HEK293T (cell line): ENCODE results near the gene IL1RL2.

Experiments
- CTCF ChIA-PET: fragments of 350-600 bp; formaldehyde crosslinking; extraction: SDS; loops from one replicate; lab custom pipeline; 2021; ENCODE audit warnings: antibody characterized with exemption, inconsistent platforms; lab: Yijun Ruan, JAX
- POLR2A ChIA-PET: fragments of 350-600 bp; formaldehyde crosslinking; extraction: SDS; loops from one replicate; lab custom pipeline; 2020; ENCODE audit warnings: antibody characterized with exemption, inconsistent platforms; lab: Yijun Ruan, JAX
- DNase-seq: peaks from one replicate; pipeline ENCODE4 v3.0.0; 2012; ENCODE audit warnings: mixed read lengths; ENCODE audit errors: extremely low spot score
- ARNT ChIP-seq: fragments of 450-650 bp; IDR thresholded peaks from 2 replicates; pipeline ENCODE4 v1.6.1; 2017; ENCODE audit warnings: mild to moderate bottlenecking
- BHLHE40 ChIP-seq: fragments of 450-650 bp; IDR thresholded peaks from 2 replicates; pipeline ENCODE4 v1.6.1; 2016; ENCODE audit warnings: mild to moderate bottlenecking, moderate library complexity, borderline replicate concordance
- CTBP1 ChIP-seq: fragments of 450-650 bp; IDR thresholded peaks from 2 replicates; pipeline ENCODE4 v1.6.1; 2016; ENCODE audit warnings: borderline replicate concordance
- ELF4 ChIP-seq: fragments of 450-650 bp; IDR thresholded peaks from 2 replicates; pipeline ENCODE4 v1.6.1; 2017; ENCODE audit warnings: antibody characterized with exemption
- FOXA1 ChIP-seq: fragments of 450-650 bp; IDR thresholded peaks from 2 replicates; pipeline ENCODE4 v1.6.1; 2016; ENCODE audit warnings: mild to moderate bottlenecking
- FOXK2 ChIP-seq: fragments of 450-650 bp; IDR thresholded peaks from 2 replicates; pipeline ENCODE4 v1.6.1; 2016; ENCODE audit warnings: mild to moderate bottlenecking
- FOXM1 ChIP-seq: fragments of 450-650 bp; IDR thresholded peaks from 2 replicates; pipeline ENCODE4 v1.6.1; 2017; ENCODE audit warnings: mild to moderate bottlenecking, borderline replicate concordance
- HDGF ChIP-seq: fragments of 450-650 bp; IDR thresholded peaks from 2 replicates; pipeline ENCODE4 v1.6.1; 2017; ENCODE audit warnings: antibody characterized with exemption, borderline replicate concordance
- L3MBTL2 ChIP-seq: fragments of 450-650 bp; conservative IDR thresholded peaks from 2 replicates; pipeline ENCODE4 v1.6.1; 2016; ENCODE audit warnings: mild to moderate bottlenecking
- LEF1 ChIP-seq: fragments of 450-650 bp; IDR thresholded peaks from 2 replicates; pipeline ENCODE4 v1.6.1; 2017; ENCODE audit warnings: mild to moderate bottlenecking, borderline replicate concordance
- NFRKB ChIP-seq: fragments of 450-650 bp; IDR thresholded peaks from 2 replicates; pipeline ENCODE4 v1.6.1; 2016; ENCODE audit warnings: mild to moderate bottlenecking, moderate library complexity
- SP1 ChIP-seq: fragments of 450-650 bp; IDR thresholded peaks from 2 replicates; pipeline ENCODE4 v1.6.1; 2017
- SUZ12 ChIP-seq: fragments of 450-650 bp; IDR thresholded peaks from 2 replicates; pipeline ENCODE4 v1.6.1; 2016; ENCODE audit warnings: mild to moderate bottlenecking
- TARDBP ChIP-seq: fragments of 450-650 bp; IDR thresholded peaks from 2 replicates; pipeline ENCODE4 v1.6.1; 2016
- ZNF384 ChIP-seq: fragments of 450-650 bp; IDR thresholded peaks from 2 replicates; pipeline ENCODE4 v1.6.1; 2016
- TF ChIP-seq, protein P1 (sequence below): fragments of 450-650 bp; IDR thresholded peaks from 2 replicates; pipeline ENCODE4 v1.6.1; 2016

The IL1RL2 gene

GRCh38 chr2:102256874-102257462 lies 70.1 kb downstream of the IL1RL2 start:
- CTCF ChIA-PET = interaction anchor here (0.5 to 1.1 kb wide), 3 partner anchors 28 to 251 kb away, joined by 3 to 5 read pairs (median 4); no protein-coding TSS in a partner anchor
- TF ChIP-seq FOXK2 = no peak
- TF ChIP-seq SP1 = no peak
- TF ChIP-seq LEF1 = no peak
- no peak for TF ChIP-seq ZNF384
- DNase-seq = no peak
- POLR2A ChIA-PET = no interaction called here

GRCh38 chr2:102258025-102258385 lies 71.2 kb downstream of the IL1RL2 start:
- no peak for DNase-seq
- ChIA-PET POLR2A (no interaction called here), CTCF (interaction anchor here (1.1 kb wide), 1 partner anchor 252 kb away, joined by 5 read pairs; no protein-coding TSS in a partner anchor)
- no peak for TF ChIP-seq TARDBP
- no peak for TF ChIP-seq SP1
- TF ChIP-seq ZNF384 = no peak
- no peak for TF ChIP-seq CTBP1
- no peak for TF ChIP-seq BHLHE40
- no peak for TF ChIP-seq L3MBTL2
- TF ChIP-seq NFRKB = no peak
- no peak for TF ChIP-seq HDGF
- TF ChIP-seq, protein P1, sequence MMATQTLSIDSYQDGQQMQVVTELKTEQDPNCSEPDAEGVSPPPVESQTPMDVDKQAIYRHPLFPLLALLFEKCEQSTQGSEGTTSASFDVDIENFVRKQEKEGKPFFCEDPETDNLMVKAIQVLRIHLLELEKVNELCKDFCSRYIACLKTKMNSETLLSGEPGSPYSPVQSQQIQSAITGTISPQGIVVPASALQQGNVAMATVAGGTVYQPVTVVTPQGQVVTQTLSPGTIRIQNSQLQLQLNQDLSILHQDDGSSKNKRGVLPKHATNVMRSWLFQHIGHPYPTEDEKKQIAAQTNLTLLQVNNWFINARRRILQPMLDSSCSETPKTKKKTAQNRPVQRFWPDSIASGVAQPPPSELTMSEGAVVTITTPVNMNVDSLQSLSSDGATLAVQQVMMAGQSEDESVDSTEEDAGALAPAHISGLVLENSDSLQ = no peak
- TF ChIP-seq FOXK2 = no peak
- no peak for TF ChIP-seq FOXA1
- no peak for TF ChIP-seq ARNT
- no peak for TF ChIP-seq SUZ12
- TF ChIP-seq FOXM1 = no peak
- no peak for TF ChIP-seq LEF1
- TF ChIP-seq ELF4 = no peak

DNA sequence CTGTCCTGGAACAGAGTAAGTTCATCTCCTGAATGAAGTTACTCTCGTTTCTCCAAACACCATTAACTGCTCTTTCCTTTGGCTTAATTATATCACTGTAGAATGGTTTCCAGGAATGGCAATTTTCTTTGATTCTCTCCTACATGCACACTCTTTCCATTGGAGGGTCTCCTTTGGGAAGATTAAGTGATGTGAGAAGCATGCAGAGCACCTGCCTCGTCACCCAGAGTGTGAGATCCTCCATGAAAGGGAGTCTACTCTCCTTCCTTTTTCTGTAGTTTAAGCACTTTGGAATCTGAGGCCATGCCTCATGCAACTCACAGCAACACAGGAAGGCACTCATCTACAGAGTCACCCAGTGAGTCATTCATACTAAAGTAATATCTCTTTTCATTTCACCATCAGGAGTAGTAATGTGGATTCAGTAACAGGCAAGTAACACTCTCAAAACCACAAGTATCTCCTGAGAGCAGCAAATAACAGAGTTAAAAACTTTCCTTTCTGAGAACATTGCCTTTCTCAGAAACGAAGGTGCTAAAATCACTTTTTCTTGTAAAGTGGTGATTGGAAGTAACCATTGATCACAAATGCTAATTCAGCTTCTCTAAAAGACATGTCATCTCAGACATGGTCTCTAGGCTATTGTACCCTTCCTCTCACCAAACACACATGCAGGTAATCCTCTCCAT lies 71.7 kb downstream of the IL1RL2 start:
- TF ChIP-seq LEF1 (no peak), L3MBTL2 (no peak), CTBP1 (no peak), SP1 (no peak), FOXA1 (no peak), NFRKB (no peak), SUZ12 (no peak), ELF4 (no peak), TARDBP (no peak), FOXM1 (no peak), BHLHE40 (no peak), HDGF (no peak), FOXK2 (no peak), ARNT (no peak), ZNF384 (no peak)
- TF ChIP-seq, protein P1 = no peak
- POLR2A ChIA-PET = no interaction called here
- no peak for DNase-seq
- CTCF ChIA-PET = interaction anchor here (1.1 kb wide), 1 partner anchor 252 kb away, joined by 5 read pairs; no protein-coding TSS in a partner anchor

DNA sequence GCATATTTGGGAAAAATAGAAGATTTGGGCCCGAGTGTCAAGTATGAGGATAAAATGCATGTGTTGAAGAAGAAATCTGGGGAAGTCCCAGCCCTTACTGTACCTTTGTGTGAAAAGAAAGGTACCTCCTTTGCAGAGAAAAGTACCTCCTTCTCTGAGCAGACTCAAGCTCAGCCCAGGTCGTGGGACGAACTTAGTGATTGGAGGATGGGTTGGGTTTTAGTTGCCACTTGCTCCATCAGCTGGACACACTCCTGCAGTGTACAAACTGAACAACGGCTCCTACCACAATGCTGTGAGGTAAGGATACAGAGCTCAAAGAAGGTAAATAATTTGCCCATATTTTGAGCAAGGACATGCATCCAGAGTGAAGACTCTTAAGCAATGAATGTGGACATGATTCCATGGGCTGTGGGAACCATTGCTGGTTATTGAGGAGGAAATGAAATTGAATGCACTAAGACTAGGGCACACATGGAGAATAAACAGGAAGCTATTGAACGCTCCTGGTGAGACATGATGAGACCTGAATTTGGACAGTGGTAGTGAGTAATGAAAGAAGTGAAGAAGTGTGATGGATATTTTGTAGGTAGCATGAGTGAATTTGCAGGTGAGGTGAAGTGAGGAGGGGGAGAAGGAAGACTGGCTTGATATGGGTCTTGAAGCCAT lies 74.8 kb downstream of the IL1RL2 start:
- POLR2A ChIA-PET = no interaction called here
- CTCF ChIA-PET = no interaction called here
- DNase-seq = no peak
- TF ChIP-seq L3MBTL2 (no peak), SUZ12 (no peak), FOXM1 (no peak), NFRKB (no peak), ZNF384 (no peak), TARDBP (no peak), CTBP1 (no peak), LEF1 (no peak), HDGF (no peak), ARNT (no peak), FOXK2 (no peak), FOXA1 (no peak), BHLHE40 (no peak), ELF4 (no peak), SP1 (no peak)
- TF ChIP-seq, protein P1 = no peak

DNA sequence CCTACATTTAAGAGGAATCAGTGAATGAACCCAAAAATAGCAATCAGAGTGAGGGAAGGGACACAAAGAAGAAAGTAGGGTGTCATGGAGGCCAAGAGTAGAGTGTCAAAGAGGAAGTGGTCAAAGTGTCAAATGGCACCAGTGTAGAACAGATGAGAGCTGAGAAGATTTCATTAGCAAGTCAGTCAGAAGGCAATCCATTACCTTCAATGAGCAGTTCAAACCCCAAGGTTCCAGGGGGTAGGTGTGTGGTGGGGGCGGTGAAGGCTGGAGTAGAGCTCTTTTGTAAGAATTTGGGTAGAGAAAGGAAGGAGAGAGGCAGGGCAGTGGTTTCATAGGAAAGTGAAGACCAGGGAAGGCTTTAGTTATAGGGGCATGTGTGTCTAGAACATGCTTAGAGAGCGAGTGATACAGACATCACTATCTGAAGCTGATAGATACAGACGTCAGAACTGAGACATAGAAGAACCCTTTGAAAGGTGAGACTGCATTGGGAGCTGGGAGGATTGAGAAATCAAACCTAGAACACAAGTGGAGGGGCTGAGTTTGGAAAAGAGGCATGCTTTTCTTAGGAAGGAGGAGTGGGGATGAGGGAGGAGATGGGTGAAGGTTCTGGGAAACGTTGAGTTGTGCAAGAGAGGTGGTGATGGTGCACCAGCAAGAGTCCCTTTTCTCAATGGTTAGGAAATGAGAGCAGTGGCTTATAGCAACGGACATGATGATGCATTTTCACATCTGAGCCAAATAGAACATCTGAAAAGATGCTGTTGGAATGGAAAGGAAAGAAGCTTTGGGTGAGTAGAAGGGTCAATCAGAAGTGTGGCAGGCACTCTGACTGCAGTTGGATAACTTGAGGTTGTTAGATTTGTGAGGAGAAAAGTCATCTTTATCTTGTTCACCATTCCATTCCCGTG lies 75.7 kb downstream of the IL1RL2 start:
- TF ChIP-seq SUZ12 (no peak), CTBP1 (no peak), FOXM1 (no peak), FOXK2 (no peak), ZNF384 (no peak), NFRKB (no peak), TARDBP (no peak), HDGF (no peak), FOXA1 (no peak), BHLHE40 (no peak), ELF4 (no peak), SP1 (no peak), ARNT (no peak), LEF1 (no peak), L3MBTL2 (no peak)
- TF ChIP-seq, protein P1 = no peak
- POLR2A ChIA-PET = no interaction called here
- CTCF ChIA-PET = no interaction called here
- DNase-seq = no peak
